Superior temporal gyrus (tissue), 1 donor: ENCODE results near the gene TSC22D1.
A peak's percentile ranks its signal among the peaks of the same experiment; 100 is the strongest.

ENCODE experiments used
- DNase-seq: peaks from one replicate; pipeline ENCODE4 v3.0.0-alpha.2; 2016; ENCODE audit errors: extremely low spot score

The TSC22D1 gene

GRCh38 chr13:44404261-44405132 lies 171.6 kb downstream of the TSC22D1 start:
- DNase-seq: no peak

- no peak for DNase-seq
These were observed 172.6 kb downstream of the TSC22D1 start for GRCh38 chr13:44403461-44404056.

GRCh38 chr13:44402899-44403445 lies 173.2 kb downstream of the TSC22D1 start:
- DNase-seq: no peak

- no peak for DNase-seq
These were observed 174.6 kb downstream of the TSC22D1 start for GRCh38 chr13:44401577-44401976.

- DNase-seq: no peak
These were observed 175.4 kb downstream of the TSC22D1 start for GRCh38 chr13:44400736-44401135.

GRCh38 chr13:44399074-44399473 lies 177.1 kb downstream of the TSC22D1 start:
- DNase-seq: no peak

- no peak for DNase-seq
These were observed 177.5 kb downstream of the TSC22D1 start for GRCh38 chr13:44398606-44399005.

GRCh38 chr13:44397766-44398223 lies 178.3 kb downstream of the TSC22D1 start:
- DNase-seq: no peak

GRCh38 chr13:44396701-44397580 lies 179.2 kb downstream of the TSC22D1 start:
- DNase-seq: peak; percentile 13

- no peak for DNase-seq
These were observed 180.0 kb downstream of the TSC22D1 start for GRCh38 chr13:44395976-44396694.

- no peak for DNase-seq
These were observed 181.5 kb downstream of the TSC22D1 start for GRCh38 chr13:44394658-44395057.

- peak; percentile 29 for DNase-seq
These were observed 182.7 kb downstream of the TSC22D1 start for GRCh38 chr13:44393391-44393790.

- DNase-seq: no peak
These were observed 186.3 kb downstream of the TSC22D1 start for GRCh38 chr13:44389876-44390275.

- DNase-seq: no peak
These were observed 187.0 kb downstream of the TSC22D1 start for GRCh38 chr13:44389060-44389666.

- DNase-seq: no peak
These were observed 187.6 kb downstream of the TSC22D1 start for GRCh38 chr13:44388427-44389059.

- no peak for DNase-seq
These were observed 189.1 kb downstream of the TSC22D1 start for GRCh38 chr13:44386913-44387556.

- DNase-seq: no peak
These were observed 190.3 kb downstream of the TSC22D1 start for GRCh38 chr13:44385847-44386246.

GRCh38 chr13:44385401-44385800 lies 190.7 kb downstream of the TSC22D1 start:
- DNase-seq: no peak

- no peak for DNase-seq
These were observed 191.4 kb downstream of the TSC22D1 start for GRCh38 chr13:44384778-44385177.

- peak; percentile 78 for DNase-seq
These were observed 192.2 kb downstream of the TSC22D1 start for GRCh38 chr13:44383945-44384344.
